ENCODE measurements around the gene COL4A6.
A peak's percentile ranks its signal among the peaks of the same experiment; 100 is the strongest.

COL4A6 gene

GRCh38 chrX:108156934-108157466 is 281.2 kb downstream of the COL4A6 start:
- no peak for DNase-seq (ENCODE audit: low read depth)

GRCh38 chrX:108156082-108156481 is 282.1 kb downstream of the COL4A6 start:
- no peak for DNase-seq (ENCODE audit: low read depth)

- no peak for DNase-seq (ENCODE audit: low read depth)
Observed at GRCh38 chrX:108148524-108148923, 289.7 kb downstream of the COL4A6 start.

- DNase-seq (ENCODE audit: low read depth), result no peak
Observed at GRCh38 chrX:108138814-108139702, 299.2 kb downstream of the COL4A6 start.

- no peak for DNase-seq (ENCODE audit: low read depth)
Observed at GRCh38 chrX:108134724-108135123, 303.5 kb downstream of the COL4A6 start.

GRCh38 chrX:108132876-108133275 is 305.3 kb downstream of the COL4A6 start:
- DNase-seq (ENCODE audit: low read depth), result no peak

GRCh38 chrX:108132034-108132433 is 306.2 kb downstream of the COL4A6 start:
- no peak for DNase-seq (ENCODE audit: low read depth)

- peak; percentile 47 for DNase-seq (ENCODE audit: low read depth)
Observed at GRCh38 chrX:108131471-108131870, 306.8 kb downstream of the COL4A6 start.

- no peak for DNase-seq (ENCODE audit: low read depth)
Observed at GRCh38 chrX:108130889-108131288, 307.3 kb downstream of the COL4A6 start.

GRCh38 chrX:108127152-108127551 is 311.1 kb downstream of the COL4A6 start:
- no peak for DNase-seq (ENCODE audit: low read depth)

- DNase-seq (ENCODE audit: low read depth), result peak; percentile 51
Observed at GRCh38 chrX:108126661-108127060, 311.6 kb downstream of the COL4A6 start.

- no peak for DNase-seq (ENCODE audit: low read depth)
Observed at GRCh38 chrX:108123591-108124366, 314.4 kb downstream of the COL4A6 start.

GRCh38 chrX:108122748-108123147 is 315.5 kb downstream of the COL4A6 start:
- DNase-seq (ENCODE audit: low read depth), result no peak

GRCh38 chrX:108121291-108121690 is 316.9 kb downstream of the COL4A6 start:
- no peak for DNase-seq (ENCODE audit: low read depth)

- DNase-seq (ENCODE audit: low read depth), result no peak
Observed at GRCh38 chrX:108117988-108118387, 320.2 kb downstream of the COL4A6 start.

GRCh38 chrX:108114541-108114940 is 323.7 kb downstream of the COL4A6 start:
- no peak for DNase-seq (ENCODE audit: low read depth)
